Thyroid gland (tissue), 4 donors: ENCODE data around the gene MRPS10. TPM values are rescaled to one million over a fixed set of nuclear protein-coding genes. Genes with fewer than 3 reads are reported as not detected.

ENCODE experiments used
- DNase-seq, 2 donors: peaks; one replicate each; pipeline ENCODE4 v3.0.0-alpha.2; 2019
- H3K27ac ChIP-seq, 3 donors: fragments of 200-600 bp; sonication (generic); 1 replicate in 2 of 3; 2 replicates in 1 of 3; pipeline ENCODE4 v1.5.1; 2016 to 2019; ENCODE audit warnings: mild to moderate bottlenecking in 1 of 3, moderate library complexity in 1 of 3
- H3K27me3 ChIP-seq: fragments of 200-600 bp; sonication (generic); one replicate; pipeline ENCODE4 v1.5.1; 2019
- H3K36me3 ChIP-seq, 2 donors: fragments of 200-600 bp; sonication (generic); one replicate each; pipeline ENCODE4 v1.5.1; 2016 to 2019
- H3K4me1 ChIP-seq, 2 donors: fragments of 200-600 bp; sonication (generic); one replicate each; pipeline ENCODE4 v1.5.1; 2017 to 2019
- H3K4me3 ChIP-seq, 3 donors: fragments of 200-600 bp; sonication (generic); replicated peaks in 1 of 3; 1 replicate in 2 of 3; 2 replicates in 1 of 3; pipeline ENCODE4 v1.5.1; 2016; ENCODE audit warnings: mild to moderate bottlenecking in 1 of 3
- H3K9me3 ChIP-seq: fragments of 200-600 bp; sonication (generic); one replicate; pipeline ENCODE4 v1.5.1; 2017
- CTCF ChIP-seq, 6 experiments: fragments of 200-600 bp in 3 of 6; fragments of 450-650 bp in 3 of 6; sonication (generic) in 3 of 6; IDR thresholded peaks; one replicate each; pipeline ENCODE4 v1.5.1; 2016 to 2019; ENCODE audit warnings: antibody characterized with exemption in 6 of 6, mild to moderate bottlenecking in 2 of 6, inconsistent platforms in 1 of 6, moderate library complexity in 1 of 6
- POLR2A ChIP-seq, 2 donors: fragments of 450-650 bp; IDR thresholded peaks; one replicate each; pipeline ENCODE4 v1.6.1; 2017; ENCODE audit warnings: antibody characterized with exemption in 2 of 2, mild to moderate bottlenecking in 2 of 2, moderate library complexity in 1 of 2
- WGBS, 2 donors: methylation state at CpG; one replicate each; pipeline ENCODE4 v1.1.5; 2017; 5-methylcytosine and 5-hydroxymethylcytosine counted together
- intact Hi-C: fragments of 100-400 bp; cut with DNase I; formaldehyde crosslinking; loops from one replicate; pipeline ENCODE4 v1.15.1; 2023
- total RNA-seq, 4 donors: library from RNA; depleted of rRNA; stranded (reverse); fragments of >200 nt; gene quantifications; one replicate each; pipeline ENCODE4 v1.2.3, GENCODE V29; 2016

The MRPS10 gene
- total RNA-seq, 4 donors from 2014 or later, result 35.2 to 42.5 (median 36.9) TPM

GRCh38 chr6:42159431-42160024 is 58.1 kb downstream of the MRPS10 start:
- intact Hi-C loops, result loop anchor here (5.0 to 10.0 kb wide), 2 partner anchors 55 to 82 kb away; no protein-coding TSS in a partner anchor
- Histone ChIP-seq H3K27ac (no peak overlapping the region), H3K4me1 (peaks cover 7 to 23% of the 10 kb centered on the region in 2 donors), H3K9me3 (no peaks in the 10 kb centered on the region), H3K27me3 (no peaks in the 10 kb centered on the region), H3K36me3 (no peaks in the 10 kb centered on the region), H3K4me3 (no peak overlapping the region)
- TF ChIP-seq CTCF (IDR thresholded peaks at IDR 0.05) (no peak), POLR2A (IDR thresholded peaks at IDR 0.05) (no peak)
- DNase-seq, result peak in 1 of 2 donors; percentile 29
- WGBS, 2 donors, result 64 to 68% methylated on average over 4 of the region's 4 CpGs

GRCh38 chr6:42158631-42159030 is 59.0 kb downstream of the MRPS10 start:
- no peaks in the 10 kb centered on the region for H3K9me3 ChIP-seq
- intact Hi-C loops, result no loop called here
- H3K27me3 ChIP-seq, result no peaks in the 10 kb centered on the region
- H3K4me1 ChIP-seq, result peaks cover 7 to 18% of the 10 kb centered on the region in 2 donors
- TF ChIP-seq POLR2A (IDR thresholded peaks at IDR 0.05) (no peak), CTCF (IDR thresholded peaks at IDR 0.05) (no peak)
- no peaks in the 10 kb centered on the region for H3K36me3 ChIP-seq
- H3K27ac ChIP-seq, result no peak overlapping the region
- no peak for DNase-seq
- H3K4me3 ChIP-seq, result no peak overlapping the region
- WGBS, 2 donors, result 94 to 100% methylated on average over 2 of the region's 2 CpGs

GRCh38 chr6:42158011-42158410 is 59.6 kb downstream of the MRPS10 start:
- Histone ChIP-seq H3K9me3 (no peaks in the 10 kb centered on the region), H3K27me3 (no peaks in the 10 kb centered on the region), H3K36me3 (no peaks in the 10 kb centered on the region), H3K4me1 (peaks cover 7 to 13% of the 10 kb centered on the region in 2 donors), H3K4me3 (no peak overlapping the region), H3K27ac (no peak overlapping the region)
- 76 to 80% methylated on average over 2 of the region's 2 CpGs for WGBS, 2 donors
- TF ChIP-seq POLR2A (IDR thresholded peaks at IDR 0.05) (no peak), CTCF (IDR thresholded peaks at IDR 0.05) (no peak)
- DNase-seq, result no peak
- intact Hi-C loops, result no loop called here

Other genes with a start within 250 kb of the MRPS10 start
- 100 to 1,000 TPM in 1 of 4 donors, 10 to 100 TPM in 3; 52.0 to 131 (median 72.2) TPM for gene TAF8, start 167.3 kb downstream of the MRPS10 start, total RNA-seq
- 10 to 100 TPM; 14.8 to 34.3 (median 30.6) TPM for gene C6orf132, start 75.2 kb downstream of the MRPS10 start, total RNA-seq
- not detected for gene GUCA1A, start 44.5 kb downstream of the MRPS10 start, total RNA-seq
- gene GUCA1B, start 22.9 kb downstream of the MRPS10 start, total RNA-seq, result 1 to 10 TPM in 1 of 4 donors, under 1 TPM in 2, not detected in 1; 0.56 to 1.6 (median 0.73) TPM
- gene TRERF1, start 234.1 kb upstream of the MRPS10 start, total RNA-seq, result 1 to 10 TPM; 1.6 to 4.1 (median 2.6) TPM